RWPE2 (cell line): ENCODE data around the gene RAI1.
"Not testable (repeated sequence)": the region's sequence is repeated elsewhere in the genome, so short reads cannot be mapped to it uniquely, and the experiment has no call there.

Source experiments
- ATAC-seq: fragments of 200-7000 bp; cut with Tn5 transposase; 3 replicates; pipeline ENCODE4 v1.9.1; 2021; ENCODE audit warnings: low read depth
- DNase-seq: peaks from one replicate; pipeline ENCODE4 v3.0.0-alpha.2; 2020; ENCODE audit warnings: low spot score
- H3K27ac ChIP-seq: fragments of 450-650 bp; 2 replicates; pipeline ENCODE4 v1.5.1; 2017; ENCODE audit warnings: mild to moderate bottlenecking; ENCODE audit not compliant: poor library complexity, severe bottlenecking
- H3K27me3 ChIP-seq: fragments of 250-450 bp; sonication (Bioruptor Pico); 2 replicates; pipeline ENCODE4 v1.5.1; 2021; ENCODE audit warnings: mild to moderate bottlenecking, moderate library complexity; ENCODE audit not compliant: insufficient read depth, poor library complexity, severe bottlenecking
- H3K36me3 ChIP-seq: fragments of 250-450 bp; sonication (Bioruptor Pico); 2 replicates; pipeline ENCODE4 v1.5.1; 2020; ENCODE audit warnings: low read depth, mild to moderate bottlenecking, moderate library complexity
- H3K4me1 ChIP-seq: fragments of 250-450 bp; sonication (Bioruptor Pico); 2 replicates; pipeline ENCODE4 v1.5.1; 2021; ENCODE audit warnings: mild to moderate bottlenecking, moderate library complexity; ENCODE audit not compliant: insufficient read depth, poor library complexity, severe bottlenecking
- H3K4me3 ChIP-seq: fragments of 250-450 bp; sonication (Bioruptor Pico); 2 replicates; pipeline ENCODE4 v1.5.1; 2021; ENCODE audit warnings: mild to moderate bottlenecking, moderate library complexity; ENCODE audit not compliant: severe bottlenecking
- H3K9me3 ChIP-seq: fragments of 250-450 bp; sonication (Bioruptor Pico); 2 replicates; pipeline ENCODE4 v1.5.1; 2021; ENCODE audit warnings: mild to moderate bottlenecking, moderate library complexity; ENCODE audit not compliant: severe bottlenecking
- CTCF ChIP-seq: fragments of 450-650 bp; IDR thresholded peaks from one replicate; pipeline ENCODE4 v1.5.1; 2017; ENCODE audit warnings: mild to moderate bottlenecking, moderate library complexity; ENCODE audit not compliant: poor library complexity, severe bottlenecking

Gene RAI1

GRCh38 chr17:17681187-17681743 lies at the start of gene RAI1:
Gene RAI1, plus strand, starts transcription at chr17:17681458. Its CDS starts 111,491 bp downstream, at chr17:17792949.
- H3K9me3 ChIP-seq = no peaks in the 10 kb centered on the region
- peak within 1 kb of the TSS; percentile 99 for H3K4me3 ChIP-seq
- peaks cover 9% of the 10 kb centered on the region for H3K36me3 ChIP-seq
- peak; percentile 37 for ATAC-seq
- no peaks in the 10 kb centered on the region for H3K27me3 ChIP-seq
- peak; percentile 96 for TF ChIP-seq CTCF
- DNase-seq = no peak
- H3K27ac ChIP-seq = peak within 1 kb of the TSS; percentile 98
- H3K4me1 ChIP-seq = peaks cover 34% of the 10 kb centered on the region

GRCh38 chr17:17632690-17633089 lies 48.6 kb upstream of the RAI1 start:
- H3K4me3 ChIP-seq, H3K27ac ChIP-seq, H3K36me3 ChIP-seq, ATAC-seq, H3K9me3 ChIP-seq, H3K27me3 ChIP-seq, H3K4me1 ChIP-seq, DNase-seq: not testable (repeated sequence)

GRCh38 chr17:17633310-17633709 lies 47.9 kb upstream of the RAI1 start:
- Histone ChIP-seq H3K27me3 (no peaks in the 10 kb centered on the region), H3K4me1 (no peaks in the 10 kb centered on the region), H3K9me3 (no peaks in the 10 kb centered on the region), H3K27ac (no peak overlapping the region), H3K4me3 (no peak overlapping the region), H3K36me3 (no peaks in the 10 kb centered on the region)
- ATAC-seq (peak; percentile 31; the same call in 1 of the 3 replicates), DNase-seq (no peak)
- no peak for TF ChIP-seq CTCF

GRCh38 chr17:17635126-17635525 lies 46.1 kb upstream of the RAI1 start:
- Histone ChIP-seq H3K4me3 (no peak overlapping the region), H3K4me1 (no peaks in the 10 kb centered on the region), H3K36me3 (no peaks in the 10 kb centered on the region), H3K9me3 (no peaks in the 10 kb centered on the region), H3K27ac (no peak overlapping the region), H3K27me3 (no peaks in the 10 kb centered on the region)
- no peak for TF ChIP-seq CTCF
- DNase-seq = no peak
- ATAC-seq = no peak

- not testable (repeated sequence) for H3K4me3 ChIP-seq, H3K36me3 ChIP-seq, H3K27me3 ChIP-seq, DNase-seq, H3K4me1 ChIP-seq, H3K27ac ChIP-seq, H3K9me3 ChIP-seq, ATAC-seq
Observed at GRCh38 chr17:17635537-17636271, 45.6 kb upstream of the RAI1 start.

GRCh38 chr17:17636272-17636885 lies 44.9 kb upstream of the RAI1 start:
- ATAC-seq = no peak
- no peak overlapping the region for H3K27ac ChIP-seq
- H3K4me3 ChIP-seq = no peak overlapping the region
- H3K27me3 ChIP-seq = no peaks in the 10 kb centered on the region
- DNase-seq = no peak
- no peaks in the 10 kb centered on the region for H3K4me1 ChIP-seq
- H3K36me3 ChIP-seq = no peaks in the 10 kb centered on the region
- no peaks in the 10 kb centered on the region for H3K9me3 ChIP-seq
- no peak for TF ChIP-seq CTCF
